NCI-H1048 (cell line): ENCODE measurements around the gene ACAP3.

Experiments
- DNase-seq: peaks from one replicate; lab custom pipeline; 2025; lab: John Stamatoyannopoulos, UW

Gene ACAP3

DNA sequence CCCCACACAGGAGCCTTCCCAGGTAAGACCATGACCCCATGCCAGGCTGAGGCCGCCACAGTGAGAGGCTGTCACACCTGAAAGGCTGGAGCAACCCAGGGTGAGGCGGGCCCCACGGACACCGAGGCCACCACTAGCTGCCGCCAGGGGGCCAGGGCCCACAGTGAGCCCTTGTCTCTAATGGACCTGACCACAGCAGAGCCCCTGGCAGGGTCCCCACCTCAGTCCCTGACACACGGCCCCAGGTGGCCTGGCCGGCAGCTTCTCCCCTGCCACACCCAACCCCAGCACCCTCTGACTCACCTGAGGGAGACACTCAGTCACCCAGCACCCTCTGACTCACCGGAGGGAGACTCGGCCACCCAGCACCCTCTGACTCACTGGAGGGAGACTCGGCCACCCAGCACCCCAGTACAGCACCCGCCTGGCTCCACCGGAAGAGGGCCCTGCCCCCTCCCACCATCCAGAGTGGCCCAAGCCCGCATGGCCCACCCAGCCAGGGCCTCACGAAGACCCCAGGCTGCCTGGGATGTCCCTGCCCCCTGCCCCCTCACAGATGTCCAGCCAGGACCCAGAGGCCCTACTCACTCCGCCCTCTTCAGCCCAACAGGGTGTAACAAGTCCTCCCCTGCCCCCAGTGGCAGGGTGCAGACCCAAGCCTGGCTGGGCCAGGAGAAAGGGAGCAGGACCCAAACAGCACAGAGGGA is 37.1 kb upstream of the ACAP3 start:
- DNase-seq = no peak

DNA sequence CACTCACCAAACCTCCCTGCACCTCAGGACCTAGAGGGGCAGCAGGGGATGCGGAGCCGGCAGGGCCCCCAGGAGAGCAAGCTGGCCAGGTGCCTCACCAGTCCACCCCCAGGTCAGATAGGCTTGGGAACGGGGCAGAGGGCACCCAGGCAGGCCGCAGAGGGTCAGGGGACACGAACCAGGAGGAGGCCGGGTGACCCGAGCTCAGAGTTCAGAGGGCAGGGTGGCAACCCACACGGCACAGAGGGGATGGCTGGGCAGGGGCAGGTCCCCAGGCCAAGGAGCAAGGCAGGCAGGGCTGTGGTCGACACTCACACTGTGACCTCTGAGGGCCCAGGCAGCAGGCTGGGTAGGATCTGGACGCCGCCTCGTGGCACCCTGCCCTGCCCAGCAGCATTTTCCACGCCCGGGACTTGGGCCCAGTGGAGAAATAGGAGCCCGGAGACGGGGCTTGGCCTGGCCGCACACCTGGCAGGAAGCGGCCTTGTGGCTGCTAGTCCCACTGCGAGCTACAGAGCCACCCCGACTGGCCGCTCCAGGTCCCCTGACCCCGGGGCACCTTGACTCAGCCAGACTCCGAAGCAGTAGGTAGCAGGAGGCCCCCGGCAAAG is 36.2 kb upstream of the ACAP3 start:
- no peak for DNase-seq

GRCh38 chr1:1342584-1343115 is 34.9 kb upstream of the ACAP3 start:
- DNase-seq = no peak

DNA sequence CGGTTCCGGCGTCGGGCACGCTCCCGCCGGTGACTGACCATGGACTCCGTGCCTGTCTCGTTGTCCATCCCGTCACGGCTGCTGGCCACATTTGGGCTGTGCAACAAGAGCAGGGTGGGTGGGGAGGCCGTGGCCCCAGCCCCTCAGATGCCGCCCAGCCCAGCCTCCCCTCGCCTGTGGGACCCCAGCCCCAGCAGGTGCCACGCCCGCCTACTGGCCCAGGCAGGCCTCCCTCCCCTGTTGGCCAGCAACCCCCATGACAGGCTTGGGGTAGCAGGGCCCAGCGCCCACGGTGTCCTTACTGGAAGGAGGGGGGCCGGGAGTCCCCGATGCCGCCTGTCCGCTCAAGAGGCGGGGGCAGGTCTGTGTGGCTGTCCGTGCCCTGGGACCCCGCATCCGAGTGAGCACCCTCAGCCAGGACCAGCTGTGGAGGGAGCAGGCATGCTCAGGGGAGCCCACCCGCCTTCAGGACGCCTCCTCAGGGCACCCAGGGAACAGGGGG is 34.4 kb upstream of the ACAP3 start:
- DNase-seq = no peak

GRCh38 chr1:1341549-1342021 is 33.9 kb upstream of the ACAP3 start:
- no peak for DNase-seq

GRCh38 chr1:1340791-1341548 is 33.2 kb upstream of the ACAP3 start:
- DNase-seq = no peak

DNA sequence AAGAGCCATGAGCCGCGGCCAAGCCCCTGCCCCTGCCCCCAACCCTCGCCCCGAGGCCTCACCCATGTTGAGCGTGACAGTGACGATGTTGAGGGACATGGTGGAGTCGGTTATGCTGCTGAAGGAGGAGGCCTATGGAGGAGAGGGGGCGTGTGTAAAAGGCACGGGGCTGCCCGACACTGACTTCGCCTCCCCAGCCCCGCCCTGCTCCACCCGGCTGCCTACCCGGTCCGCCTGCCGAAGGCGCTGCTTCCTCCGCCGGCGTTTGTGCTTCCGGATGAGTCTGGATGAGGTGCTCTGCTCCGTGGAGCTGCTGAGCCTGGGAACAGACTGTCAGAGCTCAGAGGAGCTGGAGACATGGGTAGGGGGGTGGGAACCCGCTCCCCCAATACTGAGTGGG is 32.5 kb upstream of the ACAP3 start:
- DNase-seq = no peak

- DNase-seq = no peak
Measured at GRCh38 chr1:1338278-1338677, 30.5 kb upstream of the ACAP3 start.

DNA sequence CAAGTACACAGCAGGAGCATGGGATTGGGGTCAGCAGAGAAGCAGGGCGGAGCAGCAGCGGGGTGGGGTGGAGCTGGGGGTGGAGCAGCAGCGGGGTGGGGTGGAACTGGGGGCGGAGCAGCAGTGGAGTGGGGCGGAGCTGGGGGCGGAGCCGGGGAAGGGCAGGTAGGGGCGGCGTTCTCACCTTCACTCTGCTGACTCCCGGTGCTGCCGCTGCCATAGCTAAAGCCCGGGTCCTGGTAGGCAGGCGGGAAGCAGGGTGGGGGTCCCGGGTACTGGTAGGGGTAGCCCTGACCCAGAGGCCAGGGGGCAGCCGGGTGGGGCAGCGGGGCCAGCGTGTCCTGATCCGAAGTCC is 30.0 kb upstream of the ACAP3 start:
- no peak for DNase-seq

GRCh38 chr1:1336931-1337792 is 29.4 kb upstream of the ACAP3 start:
- DNase-seq = no peak

DNA sequence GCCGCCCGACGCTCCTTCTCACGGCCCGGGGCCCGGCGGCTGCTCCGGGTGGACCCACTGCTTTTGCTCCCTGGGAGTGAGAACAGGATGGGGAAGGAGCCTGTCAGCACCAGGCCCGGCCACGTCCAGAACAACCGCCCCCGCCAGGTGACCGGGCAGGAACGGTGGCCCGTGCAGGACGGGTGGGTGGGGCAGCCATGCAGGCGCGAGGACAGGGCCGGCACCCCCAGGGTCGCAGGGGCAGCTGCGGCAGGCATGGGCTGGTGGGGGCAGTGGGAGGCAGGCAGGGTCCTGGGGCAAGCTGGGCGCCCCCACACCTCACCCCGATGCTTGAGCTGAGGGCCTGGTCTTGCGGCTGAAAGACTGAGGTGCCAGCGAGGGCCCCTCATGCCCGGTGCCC is 28.7 kb upstream of the ACAP3 start:
- no peak for DNase-seq

- DNase-seq = no peak
Measured at GRCh38 chr1:1335792-1336248, 28.1 kb upstream of the ACAP3 start.

GRCh38 chr1:1335283-1335682 is 27.6 kb upstream of the ACAP3 start:
- no peak for DNase-seq

DNA sequence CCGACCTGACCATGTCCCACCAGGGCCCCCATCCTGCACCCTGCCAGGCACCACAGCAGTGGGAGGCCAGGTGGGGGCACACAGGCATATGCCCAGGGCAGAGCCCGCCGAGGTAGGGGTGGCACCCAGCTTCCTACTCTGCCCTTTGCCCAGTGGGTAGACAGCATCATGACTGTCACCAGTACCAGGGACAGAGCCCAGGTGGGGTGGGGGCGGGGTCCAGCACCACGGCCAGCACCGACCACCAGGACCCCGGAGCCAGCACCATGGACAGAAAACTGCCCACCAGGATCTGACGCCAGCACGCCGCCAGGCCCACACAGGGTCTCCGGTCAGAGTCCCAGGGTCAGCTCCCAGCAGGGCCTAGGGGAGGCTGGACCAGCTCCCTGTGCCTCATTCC is 27.1 kb upstream of the ACAP3 start:
- no peak for DNase-seq

DNA sequence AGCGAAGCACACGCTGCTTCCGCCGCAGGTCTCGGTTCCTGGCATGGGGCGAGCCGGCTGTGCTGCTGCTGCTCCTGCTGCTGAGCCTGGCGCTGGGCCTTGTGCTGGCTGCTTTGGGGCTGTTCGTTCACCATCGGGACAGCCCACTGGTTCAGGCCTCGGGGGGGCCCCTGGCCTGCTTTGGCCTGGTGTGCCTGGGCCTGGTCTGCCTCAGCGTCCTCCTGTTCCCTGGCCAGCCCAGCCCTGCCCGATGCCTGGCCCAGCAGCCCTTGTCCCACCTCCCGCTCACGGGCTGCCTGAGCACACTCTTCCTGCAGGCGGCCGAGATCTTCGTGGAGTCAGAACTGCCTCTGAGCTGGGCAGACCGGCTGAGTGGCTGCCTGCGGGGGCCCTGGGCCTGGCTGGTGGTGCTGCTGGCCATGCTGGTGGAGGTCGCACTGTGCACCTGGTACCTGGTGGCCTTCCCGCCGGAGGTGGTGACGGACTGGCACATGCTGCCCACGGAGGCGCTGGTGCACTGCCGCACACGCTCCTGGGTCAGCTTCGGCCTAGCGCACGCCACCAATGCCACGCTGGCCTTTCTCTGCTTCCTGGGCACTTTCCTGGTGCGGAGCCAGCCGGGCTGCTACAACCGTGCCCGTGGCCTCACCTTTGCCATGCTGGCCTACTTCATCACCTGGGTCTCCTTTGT is 26.0 kb upstream of the ACAP3 start:
- DNase-seq = no peak

DNA sequence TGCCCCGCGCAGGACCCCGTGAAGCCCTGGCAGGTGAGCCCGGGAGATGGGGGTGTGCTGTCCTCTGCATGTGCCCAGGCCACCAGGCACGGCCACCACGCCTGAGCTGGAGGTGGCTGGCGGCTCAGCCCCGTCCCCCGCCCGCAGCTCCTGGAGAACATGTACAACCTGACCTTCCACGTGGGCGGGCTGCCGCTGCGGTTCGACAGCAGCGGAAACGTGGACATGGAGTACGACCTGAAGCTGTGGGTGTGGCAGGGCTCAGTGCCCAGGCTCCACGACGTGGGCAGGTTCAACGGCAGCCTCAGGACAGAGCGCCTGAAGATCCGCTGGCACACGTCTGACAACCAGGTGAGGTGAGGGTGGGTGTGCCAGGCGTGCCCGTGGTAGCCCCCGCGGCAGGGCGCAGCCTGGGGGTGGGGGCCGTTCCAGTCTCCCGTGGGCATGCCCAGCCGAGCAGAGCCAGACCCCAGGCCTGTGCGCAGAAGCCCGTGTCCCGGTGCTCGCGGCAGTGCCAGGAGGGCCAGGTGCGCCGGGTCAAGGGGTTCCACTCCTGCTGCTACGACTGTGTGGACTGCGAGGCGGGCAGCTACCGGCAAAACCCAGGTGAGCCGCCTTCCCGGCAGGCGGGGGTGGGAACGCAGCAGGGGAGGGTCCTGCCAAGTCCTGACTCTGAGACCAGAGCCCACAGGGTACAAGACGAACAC is 25.2 kb upstream of the ACAP3 start:
- DNase-seq = no peak

- no peak for DNase-seq
Measured at GRCh38 chr1:1332031-1332755, 24.5 kb upstream of the ACAP3 start.

- no peak for DNase-seq
Measured at GRCh38 chr1:1331068-1331965, 23.6 kb upstream of the ACAP3 start, which contains the start of gene TAS1R3. Gene TAS1R3, plus strand, starts transcription at chr1:1331280. Its CDS starts 66 bp downstream, at chr1:1331346.
